Rectal smooth muscle tissue (tissue), 1 donor: ENCODE results near the gene ATXN7L1.

Source experiments
- H3K27ac ChIP-seq: one replicate; pipeline ENCODE4 v1.7.0; 2013; ENCODE audit warnings: low read depth, low read length, inconsistent platforms
- H3K27me3 ChIP-seq: one replicate; pipeline ENCODE4 v1.7.0; 2013; ENCODE audit warnings: low read length; ENCODE audit not compliant: control insufficient read depth, insufficient read depth
- H3K36me3 ChIP-seq: one replicate; pipeline ENCODE4 v1.7.0; 2013; ENCODE audit warnings: low read length; ENCODE audit not compliant: control insufficient read depth, insufficient read depth
- H3K4me1 ChIP-seq: one replicate; pipeline ENCODE4 v1.7.0; 2013; ENCODE audit warnings: low read length; ENCODE audit not compliant: control insufficient read depth, insufficient read depth
- H3K4me3 ChIP-seq: one replicate; pipeline ENCODE4 v1.7.0; 2013; ENCODE audit warnings: low read length
- H3K9ac ChIP-seq: one replicate; pipeline ENCODE4 v1.7.0; 2013; ENCODE audit warnings: low read length

ATXN7L1 gene

DNA sequence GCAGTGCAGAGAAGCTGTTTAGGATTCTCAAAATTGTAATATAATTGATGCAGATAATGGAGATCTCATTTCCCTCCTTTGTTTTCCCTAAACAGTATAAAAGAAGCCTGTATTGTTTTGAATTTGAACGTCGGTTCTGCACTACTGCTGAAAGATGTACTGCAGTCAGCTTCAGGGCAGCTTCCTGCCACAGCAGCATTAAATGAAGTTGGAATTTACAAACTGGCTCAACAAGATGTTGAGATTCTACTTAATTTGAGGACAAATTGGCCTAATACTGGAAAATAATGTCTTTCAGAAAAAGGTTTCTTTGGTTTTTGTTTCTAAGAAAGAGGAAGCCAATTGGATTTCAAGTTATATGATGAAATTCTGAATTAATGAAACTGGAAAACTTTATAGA is 309.4 kb downstream of the ATXN7L1 start:
- Histone ChIP-seq H3K4me3 (no peak overlapping the region), H3K4me1 (no peaks in the 10 kb centered on the region), H3K27me3 (no peaks in the 10 kb centered on the region), H3K36me3 (peaks cover 15% of the 10 kb centered on the region), H3K9ac (no peak overlapping the region), H3K27ac (no peak overlapping the region)

GRCh38 chr7:105565190-105565589 is 311.2 kb downstream of the ATXN7L1 start:
- Histone ChIP-seq H3K4me1 (no peaks in the 10 kb centered on the region), H3K27ac (no peak overlapping the region), H3K4me3 (no peak overlapping the region), H3K27me3 (no peaks in the 10 kb centered on the region), H3K36me3 (peaks cover 15% of the 10 kb centered on the region), H3K9ac (no peak overlapping the region)

DNA sequence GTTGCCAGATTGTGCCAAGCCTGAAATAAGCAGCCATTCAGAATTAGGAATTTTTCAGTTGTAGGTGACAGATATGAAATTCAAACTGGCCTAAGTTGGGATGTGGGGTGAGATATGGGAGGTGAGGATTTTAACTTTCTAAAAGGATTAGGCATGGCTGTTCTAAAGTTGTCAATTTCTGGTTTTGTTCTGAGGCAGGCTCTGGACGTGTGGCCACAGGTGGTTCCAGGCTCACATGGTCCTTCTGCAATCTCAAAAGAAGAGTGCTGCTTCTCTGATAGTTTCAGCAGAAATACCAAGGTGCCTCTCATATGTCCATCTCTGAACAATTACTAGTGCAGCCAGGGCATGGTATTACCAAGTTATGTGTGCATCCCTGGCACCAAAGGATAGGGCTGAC is 316.5 kb downstream of the ATXN7L1 start:
- no peak overlapping the region for H3K4me3 ChIP-seq
- H3K4me1 ChIP-seq, result no peaks in the 10 kb centered on the region
- H3K9ac ChIP-seq, result no peak overlapping the region
- no peaks in the 10 kb centered on the region for H3K27me3 ChIP-seq
- H3K27ac ChIP-seq, result no peak overlapping the region
- H3K36me3 ChIP-seq, result peaks cover 11% of the 10 kb centered on the region
